Mesothelial cell of epicardium (in vitro differentiated cells): Measurements from ENCODE around the gene DDIT3. TPM values are rescaled to one million over a fixed set of nuclear protein-coding genes. Genes with fewer than 3 reads are reported as not detected.
"Not testable (repeated sequence)": the region's sequence is repeated elsewhere in the genome, so short reads cannot be mapped to it uniquely, and the experiment has no call there.

ENCODE experiments used
- DNase-seq, 2 experiments: peaks; one replicate each; pipeline ENCODE4 v3.0.0; 2021; ENCODE audit warnings: low spot score in 2 of 2; ENCODE audit not compliant: unreplicated experiment in 2 of 2
- H3K27ac Mint-ChIP-seq: 2 replicates; pipeline ENCODE4 v1.8.0; 2021; ENCODE audit warnings: mixed read lengths
- H3K27me3 Mint-ChIP-seq: 2 replicates; pipeline ENCODE4 v1.8.0; 2021; ENCODE audit warnings: low read depth, mixed read lengths
- H3K36me3 Mint-ChIP-seq: 2 replicates; pipeline ENCODE4 v1.8.0; 2021; ENCODE audit warnings: mixed read lengths
- H3K4me1 Mint-ChIP-seq: 2 replicates; pipeline ENCODE4 v1.8.0; 2021; ENCODE audit warnings: mixed read lengths
- H3K4me3 Mint-ChIP-seq: 2 replicates; pipeline ENCODE4 v1.8.0; 2021; ENCODE audit warnings: mild to moderate bottlenecking, moderate library complexity, mixed read lengths
- H3K9me3 Mint-ChIP-seq: 2 replicates; pipeline ENCODE4 v1.8.0; 2021; ENCODE audit warnings: mixed read lengths
- total RNA-seq: library from RNA; stranded (reverse); gene quantifications from 3 replicates; pipeline ENCODE4 v1.2.1, GENCODE V29; 2021
- TF ChIP-seq, protein P1 (sequence below): fragments of 200-600 bp; sonication (generic); IDR thresholded peaks from one replicate; pipeline ENCODE4 v1.5.0; 2021; ENCODE audit warnings: antibody characterized with exemption; ENCODE audit not compliant: unreplicated experiment

DDIT3 gene
- total RNA-seq, 1 donor from 2014 or later: 15.6 TPM

DNA sequence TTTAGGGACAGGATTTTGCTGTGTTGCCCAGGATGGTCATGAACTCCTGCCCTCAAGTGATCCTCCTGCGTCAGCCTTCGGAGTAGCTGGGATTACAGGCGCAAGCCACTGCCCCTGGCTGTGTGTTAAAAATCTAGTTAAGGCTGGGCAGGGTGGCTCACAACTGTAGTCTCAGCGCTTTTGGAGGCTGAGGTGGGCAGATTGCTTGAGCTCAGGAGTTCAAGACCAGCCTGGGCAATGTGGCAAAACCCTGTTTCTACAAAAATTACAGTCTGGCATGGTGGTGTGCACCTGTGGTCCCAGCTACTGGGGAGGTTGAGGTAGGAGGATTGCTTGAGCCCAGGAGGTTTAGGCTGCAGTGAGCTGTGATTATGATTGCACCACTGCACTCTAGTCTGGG is 9.2 kb downstream of the DDIT3 start:
- Mint-ChIP-seq H3K27me3 (no peaks in the 10 kb centered on the region), H3K36me3 (peaks cover 46% of the 10 kb centered on the region), H3K9me3 (no peaks in the 10 kb centered on the region), H3K4me1 (no peaks in the 10 kb centered on the region), H3K4me3 (no peak overlapping the region), H3K27ac (no peak overlapping the region)
- no peak for DNase-seq
- TF ChIP-seq, protein P1, sequence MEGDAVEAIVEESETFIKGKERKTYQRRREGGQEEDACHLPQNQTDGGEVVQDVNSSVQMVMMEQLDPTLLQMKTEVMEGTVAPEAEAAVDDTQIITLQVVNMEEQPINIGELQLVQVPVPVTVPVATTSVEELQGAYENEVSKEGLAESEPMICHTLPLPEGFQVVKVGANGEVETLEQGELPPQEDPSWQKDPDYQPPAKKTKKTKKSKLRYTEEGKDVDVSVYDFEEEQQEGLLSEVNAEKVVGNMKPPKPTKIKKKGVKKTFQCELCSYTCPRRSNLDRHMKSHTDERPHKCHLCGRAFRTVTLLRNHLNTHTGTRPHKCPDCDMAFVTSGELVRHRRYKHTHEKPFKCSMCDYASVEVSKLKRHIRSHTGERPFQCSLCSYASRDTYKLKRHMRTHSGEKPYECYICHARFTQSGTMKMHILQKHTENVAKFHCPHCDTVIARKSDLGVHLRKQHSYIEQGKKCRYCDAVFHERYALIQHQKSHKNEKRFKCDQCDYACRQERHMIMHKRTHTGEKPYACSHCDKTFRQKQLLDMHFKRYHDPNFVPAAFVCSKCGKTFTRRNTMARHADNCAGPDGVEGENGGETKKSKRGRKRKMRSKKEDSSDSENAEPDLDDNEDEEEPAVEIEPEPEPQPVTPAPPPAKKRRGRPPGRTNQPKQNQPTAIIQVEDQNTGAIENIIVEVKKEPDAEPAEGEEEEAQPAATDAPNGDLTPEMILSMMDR: no peak

GRCh38 chr12:57507796-57508195 is 12.5 kb downstream of the DDIT3 start:
- H3K27me3 Mint-ChIP-seq, H3K4me1 Mint-ChIP-seq, H3K4me3 Mint-ChIP-seq, H3K9me3 Mint-ChIP-seq, DNase-seq, H3K27ac Mint-ChIP-seq: not testable (repeated sequence)
- peaks cover 46% of the 10 kb centered on the region for H3K36me3 Mint-ChIP-seq

DNA sequence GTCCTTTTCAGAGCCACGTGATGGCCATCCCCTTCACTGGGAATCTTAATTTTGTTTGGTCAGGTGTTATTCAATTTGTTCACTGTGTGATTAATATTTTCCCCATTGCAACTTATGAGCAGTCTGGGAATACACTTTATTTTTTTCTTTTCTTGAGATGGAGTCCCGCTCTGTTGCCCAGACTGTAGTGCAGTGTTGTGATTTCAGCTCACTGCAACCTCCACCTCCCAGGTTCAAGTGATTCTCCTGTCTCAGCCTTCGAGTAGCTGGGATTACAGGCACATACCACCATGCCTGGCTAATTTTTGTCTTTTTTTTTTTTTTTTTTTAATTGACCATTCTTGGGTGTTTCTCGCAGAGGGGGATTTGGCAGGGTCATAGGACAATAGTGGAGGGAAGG is 13.8 kb downstream of the DDIT3 start:
- DNase-seq, H3K9me3 Mint-ChIP-seq, H3K4me1 Mint-ChIP-seq, H3K4me3 Mint-ChIP-seq, H3K27ac Mint-ChIP-seq, H3K27me3 Mint-ChIP-seq: not testable (repeated sequence)
- H3K36me3 Mint-ChIP-seq: peaks cover 44% of the 10 kb centered on the region

- H3K27ac Mint-ChIP-seq, H3K9me3 Mint-ChIP-seq, H3K4me3 Mint-ChIP-seq, H3K27me3 Mint-ChIP-seq, DNase-seq, H3K4me1 Mint-ChIP-seq: not testable (repeated sequence)
- peaks cover 60% of the 10 kb centered on the region for H3K36me3 Mint-ChIP-seq
These were observed 17.9 kb downstream of the DDIT3 start for GRCh38 chr12:57502311-57502969.

DNA sequence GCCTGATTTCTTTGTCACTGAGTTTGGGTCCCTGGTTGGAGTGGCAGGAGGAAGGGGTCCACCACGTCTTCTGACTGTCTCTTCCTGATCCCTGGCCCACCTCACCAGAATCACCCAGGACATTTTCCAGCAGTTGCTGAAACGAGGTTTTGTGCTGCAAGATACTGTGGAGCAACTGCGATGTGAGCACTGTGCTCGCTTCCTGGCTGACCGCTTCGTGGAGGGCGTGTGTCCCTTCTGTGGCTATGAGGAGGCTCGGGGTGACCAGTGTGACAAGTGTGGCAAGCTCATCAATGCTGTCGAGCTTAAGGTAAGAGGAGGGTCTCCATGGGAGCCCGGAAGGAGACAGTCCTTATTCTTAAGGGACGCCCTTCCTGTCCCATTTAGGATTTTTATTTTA is 20.1 kb downstream of the DDIT3 start:
- DNase-seq: no peak
- no peaks in the 10 kb centered on the region for H3K27me3 Mint-ChIP-seq
- no peak overlapping the region for H3K27ac Mint-ChIP-seq
- no peaks in the 10 kb centered on the region for H3K4me1 Mint-ChIP-seq
- H3K36me3 Mint-ChIP-seq: peaks cover 57% of the 10 kb centered on the region
- TF ChIP-seq, protein P1: no peak
- H3K4me3 Mint-ChIP-seq: no peak overlapping the region
- H3K9me3 Mint-ChIP-seq: peaks cover 4% of the 10 kb centered on the region

- TF ChIP-seq, protein P1: no peak
- peaks cover 4% of the 10 kb centered on the region for H3K9me3 Mint-ChIP-seq
- H3K4me1 Mint-ChIP-seq: no peaks in the 10 kb centered on the region
- no peak for DNase-seq
- no peak overlapping the region for H3K27ac Mint-ChIP-seq
- H3K4me3 Mint-ChIP-seq: no peak overlapping the region
- H3K27me3 Mint-ChIP-seq: no peaks in the 10 kb centered on the region
- H3K36me3 Mint-ChIP-seq: peaks cover 52% of the 10 kb centered on the region
These were observed 21.7 kb downstream of the DDIT3 start for GRCh38 chr12:57498571-57498970.

GRCh38 chr12:57498132-57498502 is 22.2 kb downstream of the DDIT3 start:
- TF ChIP-seq, protein P1: no peak
- no peak overlapping the region for H3K27ac Mint-ChIP-seq
- H3K4me1 Mint-ChIP-seq: no peaks in the 10 kb centered on the region
- no peaks in the 10 kb centered on the region for H3K27me3 Mint-ChIP-seq
- no peak overlapping the region for H3K4me3 Mint-ChIP-seq
- H3K9me3 Mint-ChIP-seq: peaks cover 4% of the 10 kb centered on the region
- no peak for DNase-seq
- peaks cover 51% of the 10 kb centered on the region for H3K36me3 Mint-ChIP-seq
